ENCODE measurements around the gene UTP11. TPM values are rescaled to one million over a fixed set of nuclear protein-coding genes. Genes with fewer than 3 reads are reported as not detected.
"Not testable (repeated sequence)": the region's sequence is repeated elsewhere in the genome, so short reads cannot be mapped to it uniquely, and the experiment has no call there.

UTP11 gene
- polyA plus RNA-seq, 1 experiment, result 18.3 TPM

GRCh38 chr1:38029685-38030511, 17.4 kb downstream of the UTP11 start:
- ChIA-PET CTCF (interaction anchor here (0.8 to 2.2 kb wide), 5 partner anchors 9 to 808 kb away, joined by 3 to 10 read pairs (median 4); no protein-coding TSS in a partner anchor), POLR2A (no interaction called here)
- H3K36me3 ChIP-seq (ENCODE audit: control insufficient read depth, insufficient read depth, low read length), result peaks cover 5% of the 10 kb centered on the region
- no peak for TF ChIP-seq CTCF (IDR thresholded peaks at IDR 0.05; ENCODE audit: insufficient read depth, low read depth, low read length)
- no peak overlapping the region for H3K4me3 ChIP-seq (ENCODE audit: low read depth, low read length)
- H3K27me3 ChIP-seq (ENCODE audit: control insufficient read depth, insufficient read depth, low read length), result no peaks in the 10 kb centered on the region
- no peak for DNase-seq (ENCODE audit: low read depth)

GRCh38 chr1:38030596-38031512, 18.3 kb downstream of the UTP11 start:
- TF ChIP-seq CTCF (IDR thresholded peaks at IDR 0.05; ENCODE audit: insufficient read depth, low read depth, low read length), result no peak
- ChIA-PET CTCF (interaction anchor here (0.8 to 1.7 kb wide), 3 partner anchors 8 to 804 kb away, joined by 3 to 5 read pairs (median 4); no protein-coding TSS in a partner anchor), POLR2A (no interaction called here)
- H3K27me3 ChIP-seq (ENCODE audit: control insufficient read depth, insufficient read depth, low read length), result no peaks in the 10 kb centered on the region
- H3K4me3 ChIP-seq (ENCODE audit: low read depth, low read length), result no peak overlapping the region
- DNase-seq (ENCODE audit: low read depth), result no peak
- H3K36me3 ChIP-seq (ENCODE audit: control insufficient read depth, insufficient read depth, low read length), result peaks cover 1% of the 10 kb centered on the region

GRCh38 chr1:38031513-38031866, 19.0 kb downstream of the UTP11 start:
- POLR2A ChIA-PET, result no interaction called here
- CTCF ChIA-PET, result no interaction called here
- H3K4me3 ChIP-seq (ENCODE audit: low read depth, low read length), result no peak overlapping the region
- H3K27me3 ChIP-seq (ENCODE audit: control insufficient read depth, insufficient read depth, low read length), result no peaks in the 10 kb centered on the region
- H3K36me3 ChIP-seq (ENCODE audit: control insufficient read depth, insufficient read depth, low read length), result no peaks in the 10 kb centered on the region; the same call in 1 of the 2 replicates
- no peak for DNase-seq (ENCODE audit: low read depth)
- no peak for TF ChIP-seq CTCF (IDR thresholded peaks at IDR 0.05; ENCODE audit: insufficient read depth, low read depth, low read length)

GRCh38 chr1:38032992-38033391, 20.5 kb downstream of the UTP11 start:
- POLR2A ChIA-PET; H3K36me3 ChIP-seq (ENCODE audit: control insufficient read depth, insufficient read depth, low read length); DNase-seq (ENCODE audit: low read depth); H3K4me3 ChIP-seq (ENCODE audit: low read depth, low read length); H3K27me3 ChIP-seq (ENCODE audit: control insufficient read depth, insufficient read depth, low read length): not testable (repeated sequence)
- CTCF ChIA-PET, result interaction anchor here (1.1 to 1.7 kb wide), 2 partner anchors 9 to 802 kb away, joined by 3 to 6 read pairs; no protein-coding TSS in a partner anchor

- H3K27me3 ChIP-seq (ENCODE audit: control insufficient read depth, insufficient read depth, low read length), result peaks cover 4% of the 10 kb centered on the region; the same call in 1 of the 2 replicates
- TF ChIP-seq CTCF (IDR thresholded peaks at IDR 0.05; ENCODE audit: insufficient read depth, low read depth, low read length), result no peak
- no peak overlapping the region for H3K4me3 ChIP-seq (ENCODE audit: low read depth, low read length)
- POLR2A ChIA-PET, result no interaction called here
- CTCF ChIA-PET, result no interaction called here
- no peaks in the 10 kb centered on the region for H3K36me3 ChIP-seq (ENCODE audit: control insufficient read depth, insufficient read depth, low read length)
- DNase-seq (ENCODE audit: low read depth), result no peak
These were observed 22.3 kb downstream of the UTP11 start for GRCh38 chr1:38034871-38035270.
